ENCODE measurements around the gene PIK3R6. TPM values are rescaled to one million over a fixed set of nuclear protein-coding genes. Genes with fewer than 3 reads are reported as not detected.
A peak's percentile ranks its signal among the peaks of the same experiment; 100 is the strongest.

PIK3R6 gene
- total and polyA plus RNA-seq, 12 donors, result 0.17 to 1.7 (median 0.83) TPM

DNA sequence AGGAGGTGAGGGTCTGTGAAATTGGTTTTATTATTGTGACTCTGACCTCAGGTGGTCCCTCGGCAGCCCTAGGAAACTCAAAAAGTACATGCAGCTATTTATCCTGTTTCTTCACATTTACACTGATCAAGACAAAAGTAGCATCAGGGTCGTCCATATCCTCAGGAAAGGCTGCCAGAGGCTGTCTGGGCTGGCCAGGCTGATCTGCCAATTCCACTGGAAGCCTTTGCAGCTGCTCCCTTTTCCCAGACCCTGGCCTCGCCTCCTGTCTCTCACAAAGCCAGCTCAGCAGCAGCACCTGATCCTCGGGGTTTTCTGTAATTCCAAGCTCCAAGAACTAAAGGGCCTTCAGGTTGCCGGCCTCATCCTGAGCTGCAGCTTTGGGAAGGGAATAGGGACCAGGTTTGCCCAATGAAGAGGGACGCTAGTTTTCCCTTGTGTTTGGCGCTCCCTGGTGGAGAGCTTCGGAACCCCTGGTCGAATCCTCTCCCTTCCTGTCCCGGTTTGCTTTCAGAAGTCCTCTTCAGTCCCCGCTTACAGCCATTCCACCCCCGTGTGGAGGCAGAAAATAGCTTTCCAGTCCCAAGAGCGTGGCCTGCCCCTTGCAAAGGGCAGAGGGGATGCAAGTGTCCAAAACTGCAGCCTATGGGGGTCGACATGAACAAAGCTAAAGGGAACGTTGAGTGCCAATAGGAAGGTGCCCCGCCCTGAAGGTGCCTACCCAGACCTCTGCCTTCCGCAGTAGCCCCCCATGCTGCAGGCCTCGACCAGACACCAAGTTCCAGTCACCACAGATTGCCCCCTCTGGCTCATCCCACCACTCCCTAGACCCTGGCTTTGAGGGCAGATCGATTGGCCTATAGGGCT lies 81.7 kb downstream of the PIK3R6 start:
- Histone ChIP-seq H3K4me1 (replicated peaks in 1 of 2) (no peaks in the 10 kb centered on the region), H3K27ac (no peak overlapping the region)

DNA sequence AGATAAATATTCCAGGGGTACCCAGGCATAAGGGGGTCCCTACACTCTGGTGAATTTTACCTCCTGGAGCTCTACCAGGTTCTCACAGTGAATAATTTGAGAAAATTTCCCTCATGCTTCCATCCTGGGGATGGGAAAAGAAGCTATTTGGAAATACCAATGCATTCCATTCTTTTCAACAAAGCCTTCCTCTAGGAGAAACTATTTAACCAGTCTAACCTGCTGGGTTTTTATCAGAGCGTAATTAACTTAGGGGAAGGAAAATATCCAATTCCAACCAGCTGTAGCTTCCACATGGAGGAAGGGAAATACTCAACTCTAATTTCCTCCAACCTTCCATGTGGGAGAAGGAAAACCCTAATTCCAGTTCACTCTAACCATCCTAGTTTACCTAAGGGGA lies 85.3 kb downstream of the PIK3R6 start:
- H3K36me3 ChIP-seq (replicated peaks in 1 of 2), result no peaks in the 10 kb centered on the region
- peaks cover 0 to 5% of the 10 kb centered on the region in 2 donors for H3K4me1 ChIP-seq (replicated peaks in 1 of 2)
- H3K9me3 ChIP-seq (replicated peaks in 1 of 3), result no peaks in the 10 kb centered on the region
- H3K4me3 ChIP-seq, result no peak overlapping the region
- 71 to 94% (median 88%) methylated on average over 1 of the region's 1 CpG for WGBS, 4 donors
- TF ChIP-seq, protein P1, sequence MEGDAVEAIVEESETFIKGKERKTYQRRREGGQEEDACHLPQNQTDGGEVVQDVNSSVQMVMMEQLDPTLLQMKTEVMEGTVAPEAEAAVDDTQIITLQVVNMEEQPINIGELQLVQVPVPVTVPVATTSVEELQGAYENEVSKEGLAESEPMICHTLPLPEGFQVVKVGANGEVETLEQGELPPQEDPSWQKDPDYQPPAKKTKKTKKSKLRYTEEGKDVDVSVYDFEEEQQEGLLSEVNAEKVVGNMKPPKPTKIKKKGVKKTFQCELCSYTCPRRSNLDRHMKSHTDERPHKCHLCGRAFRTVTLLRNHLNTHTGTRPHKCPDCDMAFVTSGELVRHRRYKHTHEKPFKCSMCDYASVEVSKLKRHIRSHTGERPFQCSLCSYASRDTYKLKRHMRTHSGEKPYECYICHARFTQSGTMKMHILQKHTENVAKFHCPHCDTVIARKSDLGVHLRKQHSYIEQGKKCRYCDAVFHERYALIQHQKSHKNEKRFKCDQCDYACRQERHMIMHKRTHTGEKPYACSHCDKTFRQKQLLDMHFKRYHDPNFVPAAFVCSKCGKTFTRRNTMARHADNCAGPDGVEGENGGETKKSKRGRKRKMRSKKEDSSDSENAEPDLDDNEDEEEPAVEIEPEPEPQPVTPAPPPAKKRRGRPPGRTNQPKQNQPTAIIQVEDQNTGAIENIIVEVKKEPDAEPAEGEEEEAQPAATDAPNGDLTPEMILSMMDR (IDR thresholded peaks at IDR 0.05), result no peak
- no peak for TF ChIP-seq POLR2A (IDR thresholded peaks at IDR 0.05)
- intact Hi-C loops (cut with DNase I), result no loop called here
- no peak overlapping the region for H3K27ac ChIP-seq
- no peaks in the 10 kb centered on the region for H3K27me3 ChIP-seq
- no peak for DNase-seq

More for the DNA sequence above, 81.7 kb downstream of the PIK3R6 start:
- Histone ChIP-seq H3K27me3 (no peaks in the 10 kb centered on the region), H3K4me3 (no peak overlapping the region), H3K36me3 (replicated peaks in 1 of 2) (no peaks in the 10 kb centered on the region), H3K9me3 (replicated peaks in 1 of 3) (no peaks in the 10 kb centered on the region)
- no peak for TF ChIP-seq POLR2A (IDR thresholded peaks at IDR 0.05)
- TF ChIP-seq, protein P1 (IDR thresholded peaks at IDR 0.05), result peak; percentile 56 to 81 (median 75)
- intact Hi-C loops (cut with DNase I), result no loop called here
- WGBS, 4 donors, result 25 to 36% (median 31%) methylated on average over 17 to 19 of the region's 19 CpGs
- DNase-seq, result peak; percentile 71 to 90 (median 79)

DNA sequence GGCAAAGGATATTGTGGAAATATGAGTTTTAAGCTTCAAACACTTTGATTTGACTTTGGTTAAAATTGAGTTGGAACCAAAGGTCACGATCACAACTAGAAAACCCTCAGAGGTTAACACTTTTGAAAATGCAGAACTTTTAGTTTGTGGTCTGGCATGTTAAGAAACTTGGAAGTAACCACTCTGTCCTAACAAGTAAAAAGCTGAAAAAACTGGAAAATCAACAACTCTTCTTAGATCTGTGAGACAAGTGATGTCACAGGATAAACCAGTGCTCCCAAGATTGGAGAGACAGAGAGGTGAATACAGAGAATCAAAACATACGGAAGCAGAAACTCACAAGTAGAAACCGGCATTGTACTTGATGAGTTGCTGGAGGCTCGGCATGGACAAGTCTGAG lies 85.7 kb downstream of the PIK3R6 start:
- no peak overlapping the region for H3K4me3 ChIP-seq
- WGBS, 4 donors, result 75 to 84% (median 82%) methylated on average over 4 of the region's 4 CpGs

DNA sequence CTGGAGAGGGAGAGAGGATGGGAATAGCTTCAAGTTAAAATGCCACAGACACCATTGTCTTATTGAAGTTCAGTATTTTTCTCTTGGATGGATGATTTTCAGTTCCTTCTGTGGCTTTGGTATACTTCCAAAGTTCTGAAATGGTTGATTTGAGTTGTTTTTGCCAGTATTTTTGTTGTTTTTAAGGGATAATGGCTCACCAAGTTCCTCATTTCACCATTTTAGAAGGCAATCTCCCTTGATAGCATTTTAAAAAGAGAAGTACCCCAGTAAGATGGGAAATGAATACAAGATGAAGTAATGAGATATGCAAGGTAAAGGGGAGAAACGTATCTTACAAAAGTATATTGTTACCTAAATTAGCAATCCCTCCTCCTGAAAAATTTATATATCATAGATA lies 90.6 kb downstream of the PIK3R6 start:
- no peaks in the 10 kb centered on the region for H3K36me3 ChIP-seq (replicated peaks in 1 of 2)
- WGBS, 4 donors, result 46 to 78% (median 52%) methylated on average over 1 of the region's 1 CpG
- no peak for DNase-seq
- no peaks in the 10 kb centered on the region for H3K27me3 ChIP-seq
- H3K4me1 ChIP-seq (replicated peaks in 1 of 2), result peaks cover 0 to 5% of the 10 kb centered on the region in 2 donors
- TF ChIP-seq, protein P1 (IDR thresholded peaks at IDR 0.05), result no peak
- no peak for TF ChIP-seq POLR2A (IDR thresholded peaks at IDR 0.05)
- H3K4me3 ChIP-seq, result no peak overlapping the region
- no peak overlapping the region for H3K27ac ChIP-seq
- intact Hi-C loops (cut with DNase I), result no loop called here
- no peaks in the 10 kb centered on the region for H3K9me3 ChIP-seq (replicated peaks in 1 of 3)

More for the DNA sequence above, 85.7 kb downstream of the PIK3R6 start:
- intact Hi-C loops (cut with DNase I), result no loop called here
- Histone ChIP-seq H3K9me3 (replicated peaks in 1 of 3) (no peaks in the 10 kb centered on the region), H3K27ac (no peak overlapping the region), H3K27me3 (no peaks in the 10 kb centered on the region), H3K36me3 (replicated peaks in 1 of 2) (no peaks in the 10 kb centered on the region), H3K4me1 (replicated peaks in 1 of 2) (peaks cover 0 to 5% of the 10 kb centered on the region in 2 donors)
- TF ChIP-seq POLR2A (IDR thresholded peaks at IDR 0.05), result no peak
- TF ChIP-seq, protein P1 (IDR thresholded peaks at IDR 0.05), result no peak
- no peak for DNase-seq
